Measurements from ENCODE around the gene ZNF574.

ZNF574 gene

DNA sequence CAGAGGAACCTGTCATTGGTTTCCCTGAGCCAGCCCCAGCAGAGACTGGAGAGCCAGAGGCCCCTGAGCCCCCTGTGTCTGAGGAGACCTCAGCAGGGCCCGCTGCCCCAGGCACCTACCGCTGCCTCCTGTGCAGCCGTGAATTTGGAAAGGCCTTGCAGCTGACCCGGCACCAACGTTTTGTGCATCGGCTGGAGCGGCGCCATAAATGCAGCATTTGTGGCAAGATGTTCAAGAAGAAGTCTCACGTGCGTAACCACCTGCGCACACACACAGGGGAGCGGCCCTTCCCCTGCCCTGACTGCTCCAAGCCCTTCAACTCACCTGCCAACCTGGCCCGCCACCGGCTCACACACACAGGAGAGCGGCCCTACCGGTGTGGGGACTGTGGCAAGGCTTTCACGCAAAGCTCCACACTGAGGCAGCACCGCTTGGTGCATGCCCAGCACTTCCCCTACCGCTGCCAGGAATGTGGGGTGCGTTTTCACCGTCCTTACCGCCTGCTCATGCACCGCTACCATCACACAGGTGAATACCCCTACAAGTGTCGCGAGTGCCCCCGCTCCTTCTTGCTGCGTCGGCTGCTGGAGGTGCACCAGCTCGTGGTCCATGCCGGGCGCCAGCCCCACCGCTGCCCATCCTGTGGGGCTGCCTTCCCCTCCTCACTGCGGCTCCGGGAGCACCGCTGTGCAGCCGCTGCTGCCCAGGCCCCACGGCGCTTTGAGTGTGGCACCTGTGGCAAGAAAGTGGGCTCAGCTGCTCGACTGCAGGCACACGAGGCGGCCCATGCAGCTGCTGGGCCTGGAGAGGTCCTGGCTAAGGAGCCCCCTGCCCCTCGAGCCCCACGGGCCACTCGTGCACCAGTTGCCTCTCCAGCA, 4.2 kb downstream of the ZNF574 start:
- DNase-seq (ENCODE audit: low read depth) = no peak

DNA sequence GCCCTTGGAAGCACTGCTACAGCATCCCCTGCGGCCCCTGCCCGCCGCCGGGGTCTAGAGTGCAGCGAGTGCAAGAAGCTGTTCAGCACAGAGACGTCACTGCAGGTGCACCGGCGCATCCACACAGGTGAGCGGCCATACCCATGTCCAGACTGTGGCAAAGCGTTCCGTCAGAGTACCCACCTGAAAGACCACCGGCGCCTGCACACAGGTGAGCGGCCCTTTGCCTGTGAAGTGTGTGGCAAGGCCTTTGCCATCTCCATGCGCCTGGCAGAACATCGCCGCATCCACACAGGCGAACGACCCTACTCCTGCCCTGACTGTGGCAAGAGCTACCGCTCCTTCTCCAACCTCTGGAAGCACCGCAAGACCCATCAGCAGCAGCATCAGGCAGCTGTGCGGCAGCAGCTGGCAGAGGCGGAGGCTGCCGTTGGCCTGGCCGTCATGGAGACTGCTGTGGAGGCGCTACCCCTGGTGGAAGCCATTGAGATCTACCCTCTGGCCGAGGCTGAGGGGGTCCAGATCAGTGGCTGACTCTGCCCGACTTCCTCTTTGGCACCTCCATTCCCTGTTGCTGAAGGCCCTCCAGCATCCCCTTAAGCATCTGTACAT, 4.9 kb downstream of the ZNF574 start:
- DNase-seq (ENCODE audit: low read depth) = no peak

GRCh38 chr19:42081584-42082203, 5.7 kb downstream of the ZNF574 start:
- no peak for DNase-seq (ENCODE audit: low read depth)

DNA sequence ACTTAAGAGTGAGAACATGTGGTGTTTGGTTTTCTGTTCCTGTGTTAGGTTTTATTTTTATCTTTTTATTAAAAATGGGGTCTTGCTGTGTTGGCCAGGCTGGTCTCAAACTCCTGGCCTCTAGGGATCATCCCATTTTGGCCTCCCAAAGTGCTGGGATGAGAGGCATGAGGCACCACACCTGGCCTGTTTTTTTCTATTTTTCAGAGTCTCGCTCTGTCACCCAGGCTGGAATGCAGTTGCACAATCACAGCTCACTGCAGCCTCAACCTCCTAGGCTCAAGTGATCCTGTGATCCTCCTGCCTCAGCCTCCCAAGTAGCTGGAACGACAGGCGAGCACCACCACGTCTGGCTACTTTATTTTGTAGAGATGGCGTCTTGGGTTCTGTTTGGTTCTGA, 7.6 kb downstream of the ZNF574 start:
- no peak for DNase-seq (ENCODE audit: low read depth)

DNA sequence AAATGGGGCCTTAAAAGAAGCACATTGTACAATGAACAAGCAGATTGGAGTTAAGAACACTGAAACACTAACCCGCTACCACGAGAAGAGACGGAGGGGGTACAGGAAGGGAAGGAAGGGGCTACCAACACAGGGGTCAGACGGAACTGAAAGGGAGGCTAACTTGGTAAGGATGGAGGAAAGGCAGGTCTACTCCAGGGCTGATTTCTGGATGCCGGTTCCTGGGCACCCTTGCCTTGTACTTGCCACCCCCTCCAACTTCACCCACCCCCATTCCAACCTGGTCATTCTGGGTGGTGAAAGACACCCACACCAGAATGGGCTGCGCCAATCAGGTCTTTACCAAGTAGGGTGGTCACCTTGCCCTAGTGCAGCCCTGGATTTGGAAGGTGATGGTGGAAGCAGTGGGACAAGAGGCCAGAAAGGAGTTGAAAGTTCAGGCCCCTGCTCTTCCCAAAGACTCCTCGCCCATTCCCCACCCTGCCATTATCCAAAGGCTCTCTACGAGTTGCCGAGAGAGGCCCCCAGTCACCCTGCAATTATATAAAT, 10.3 kb downstream of the ZNF574 start:
- no peak for DNase-seq (ENCODE audit: low read depth)

GRCh38 chr19:42086770-42087550, 11.0 kb downstream of the ZNF574 start:
- DNase-seq (ENCODE audit: low read depth) = no peak

GRCh38 chr19:42088471-42089190, 12.7 kb downstream of the ZNF574 start:
- DNase-seq (ENCODE audit: low read depth) = no peak

GRCh38 chr19:42089191-42089750, 13.3 kb downstream of the ZNF574 start:
- no peak for DNase-seq (ENCODE audit: low read depth)

GRCh38 chr19:42089772-42090171, 13.8 kb downstream of the ZNF574 start:
- DNase-seq (ENCODE audit: low read depth) = no peak

GRCh38 chr19:42090672-42091071, 14.7 kb downstream of the ZNF574 start:
- no peak for DNase-seq (ENCODE audit: low read depth)

- no peak for DNase-seq (ENCODE audit: low read depth)
These were observed 15.3 kb downstream of the ZNF574 start for GRCh38 chr19:42091300-42091699.

DNA sequence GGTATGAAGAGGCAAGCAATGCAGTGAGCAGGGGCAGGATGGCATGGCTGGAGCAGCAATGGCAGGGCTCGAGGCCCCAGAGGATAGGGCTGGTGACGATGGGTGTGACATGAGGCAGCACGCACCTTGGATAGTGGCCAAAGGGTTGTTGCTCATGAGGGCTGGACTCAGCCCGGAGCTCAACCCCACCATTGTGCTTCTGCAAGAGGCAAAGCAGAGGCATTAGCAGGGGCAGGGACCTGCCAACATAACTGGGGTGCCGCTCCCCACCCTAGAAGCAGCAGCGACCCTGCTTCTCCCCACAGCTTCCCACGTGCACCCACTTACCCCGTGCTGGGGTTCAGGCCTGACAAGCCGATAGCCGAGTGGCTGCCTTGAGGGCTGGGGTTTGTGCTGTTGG, 15.8 kb downstream of the ZNF574 start:
- no peak for DNase-seq (ENCODE audit: low read depth)

DNA sequence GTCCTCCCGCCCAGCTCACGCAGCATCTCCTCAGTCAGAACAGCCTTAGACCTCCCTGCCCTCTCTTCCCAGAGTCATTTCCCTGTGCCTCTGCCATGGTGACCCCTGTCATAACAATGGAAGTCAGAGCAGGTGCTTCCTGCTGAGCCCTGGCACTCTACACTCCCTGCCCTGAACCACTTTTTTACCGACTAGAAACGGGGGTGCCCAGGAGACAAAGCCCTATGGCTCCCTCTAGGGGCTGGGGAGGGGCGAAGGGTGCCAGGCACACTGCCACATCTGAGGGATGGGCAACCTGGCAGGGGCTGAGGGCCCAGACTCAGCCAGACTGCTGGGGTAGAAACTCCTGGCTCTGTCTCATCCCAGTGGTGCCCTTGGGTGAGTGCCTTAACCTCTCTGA, 16.4 kb downstream of the ZNF574 start:
- DNase-seq (ENCODE audit: low read depth) = no peak

GRCh38 chr19:42093505-42093904, 17.5 kb downstream of the ZNF574 start:
- DNase-seq (ENCODE audit: low read depth) = no peak

- no peak for DNase-seq (ENCODE audit: low read depth)
These were observed 18.0 kb downstream of the ZNF574 start for GRCh38 chr19:42093926-42094325.

DNA sequence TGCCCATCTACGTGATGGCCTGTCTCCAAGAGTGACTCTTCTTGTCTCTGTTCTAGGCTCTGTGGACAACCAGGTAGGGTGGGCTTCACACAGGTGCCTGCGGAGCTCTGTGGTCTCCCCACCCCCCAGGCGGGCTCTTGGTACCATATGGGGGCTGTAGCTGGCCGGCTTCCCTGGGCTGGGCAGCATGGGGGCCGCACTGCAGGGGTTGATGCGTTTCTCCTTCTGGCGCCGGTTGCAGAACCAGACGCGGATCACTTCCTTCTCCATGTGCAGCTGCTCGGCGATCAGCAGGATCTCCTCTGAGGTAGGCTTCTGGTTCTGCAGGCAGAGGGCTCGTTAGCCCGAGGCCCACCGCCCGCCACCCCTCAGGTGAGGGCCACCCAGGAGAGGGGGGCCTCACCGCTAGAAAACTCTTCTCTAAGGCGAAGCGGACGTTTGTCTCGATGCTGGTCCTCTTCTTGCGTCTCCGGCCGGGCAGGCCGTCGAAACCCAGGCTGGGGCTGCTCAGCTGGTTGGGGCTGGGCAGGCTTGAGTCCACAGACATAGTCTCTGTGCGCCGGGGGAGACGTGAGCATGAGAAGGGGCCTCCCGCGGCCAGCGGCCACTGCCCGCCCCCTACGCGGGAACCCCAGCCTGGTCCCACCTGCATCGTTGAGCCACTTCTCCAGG, 19.3 kb downstream of the ZNF574 start:
- DNase-seq (ENCODE audit: low read depth) = no peak

DNA sequence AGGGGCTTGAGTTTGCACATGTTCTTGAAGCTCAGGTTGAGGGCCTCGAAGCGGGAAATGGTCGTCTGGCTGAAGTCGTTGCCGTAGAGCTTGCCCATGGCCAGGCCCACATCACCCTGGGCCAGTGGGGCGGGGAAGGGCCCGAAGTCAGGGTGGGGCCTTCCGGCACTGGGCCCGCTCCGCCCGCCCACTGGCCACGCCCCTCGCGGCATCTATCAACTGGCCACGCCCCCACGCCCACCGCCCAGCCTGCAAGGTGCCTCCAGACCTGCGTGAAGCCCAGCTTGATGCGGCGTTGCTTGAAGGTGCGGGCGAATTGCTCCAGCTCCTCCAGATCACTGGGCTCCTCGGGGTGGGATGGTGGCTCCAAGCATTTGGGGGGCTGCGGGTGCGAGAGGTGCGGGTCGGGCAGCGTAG, 19.9 kb downstream of the ZNF574 start:
- DNase-seq (ENCODE audit: low read depth) = no peak

DNA sequence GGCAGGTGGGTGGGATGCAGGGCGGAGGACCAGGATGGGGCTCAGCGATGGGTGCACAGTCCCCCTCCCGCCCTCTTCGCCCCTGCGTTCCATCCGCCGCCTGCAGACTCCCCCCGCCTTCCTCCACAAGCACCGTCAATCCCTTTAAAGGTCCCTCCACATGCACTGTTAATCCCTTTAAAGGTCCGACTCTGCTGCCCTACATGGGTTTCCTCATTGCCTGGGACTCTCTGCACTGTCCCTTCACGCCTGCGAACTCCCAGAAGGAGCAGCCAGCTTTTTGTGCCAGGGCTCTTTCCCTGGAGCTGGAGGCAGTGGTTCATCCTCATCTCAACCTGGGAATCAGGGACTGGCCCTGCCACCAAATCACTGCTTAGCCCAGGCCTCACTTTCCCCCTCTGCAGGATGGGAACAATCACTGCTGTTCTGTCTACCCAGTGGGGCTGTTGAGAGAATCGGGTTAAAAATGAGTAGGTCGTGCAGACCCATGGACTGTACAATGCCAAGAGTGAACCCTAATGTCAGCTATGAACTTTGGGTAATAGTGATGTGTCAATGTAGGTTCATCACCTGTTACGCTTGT, 20.4 kb downstream of the ZNF574 start:
- no peak for DNase-seq (ENCODE audit: low read depth)

- no peak for DNase-seq (ENCODE audit: low read depth)
These were observed 21.5 kb downstream of the ZNF574 start for GRCh38 chr19:42097461-42097860.

- DNase-seq (ENCODE audit: low read depth) = no peak
These were observed 22.8 kb downstream of the ZNF574 start for GRCh38 chr19:42098781-42099180.
